Measurements from ENCODE around the gene GMDS.

- no peak for TF ChIP-seq EZH2 (IDR thresholded peaks at IDR 0.05; ENCODE audit: insufficient read depth, poor library complexity, severe bottlenecking)
- TF ChIP-seq EZH2phosphoT487 (IDR thresholded peaks at IDR 0.05; ENCODE audit: insufficient read depth, low read depth): no peak
These were observed 524.6 kb downstream of the GMDS start for GRCh38 chr6:1720620-1721322.
